WTC11 (cell line): ENCODE data around the gene HSPH1. TPM values are rescaled to one million over a fixed set of nuclear protein-coding genes. Genes with fewer than 3 reads are reported as not detected.

Experiments used
- ATAC-seq: fragments of 200-7000 bp; cut with Tn5 transposase; 2 replicates; pipeline ENCODE4 v1.10.0; 2021; ENCODE audit warnings: mild to moderate bottlenecking, moderate library complexity
- CTCF ChIA-PET: fragments of 300-600 bp; sonication (Branson Sonifier 250); formaldehyde crosslinking; loops from one replicate; lab custom pipeline; 2021; ENCODE audit warnings: antibody characterized with exemption; lab: Charles Lee
- POLR2A ChIA-PET: fragments of 350-600 bp; sonication (Branson Sonifier 250); formaldehyde crosslinking; loops from one replicate; lab custom pipeline; 2021; ENCODE audit warnings: antibody characterized with exemption; lab: Charles Lee
- DNase-seq: peaks from one replicate; pipeline ENCODE4 v3.0.0; 2021; ENCODE audit warnings: low spot score
- H3K27ac Mint-ChIP-seq: 2 replicates; pipeline ENCODE4 v1.8.0; 2021; ENCODE audit warnings: mixed read lengths
- H3K27me3 Mint-ChIP-seq: 2 replicates; pipeline ENCODE4 v1.8.0; 2021; ENCODE audit warnings: low read depth, mild to moderate bottlenecking, moderate library complexity, mixed read lengths
- H3K36me3 Mint-ChIP-seq: 2 replicates; pipeline ENCODE4 v1.8.0; 2021; ENCODE audit warnings: mixed read lengths
- H3K4me1 Mint-ChIP-seq: 2 replicates; pipeline ENCODE4 v1.8.0; 2022; ENCODE audit warnings: mixed read lengths
- H3K4me3 Mint-ChIP-seq: 2 replicates; pipeline ENCODE4 v1.8.0; 2021; ENCODE audit warnings: mild to moderate bottlenecking, moderate library complexity, mixed read lengths
- H3K9me3 Mint-ChIP-seq: 2 replicates; pipeline ENCODE4 v1.8.0; 2021; ENCODE audit warnings: mixed read lengths
- ELF4 ChIP-seq: sonication (generic); formaldehyde crosslinking; IDR thresholded peaks from 2 replicates; pipeline ENCODE4 v1.8.1; 2022; ENCODE audit warnings: low read depth, mild to moderate bottlenecking, moderate library complexity, missing genetic modification reagents
- EMX1 ChIP-seq: fragments of 250-450 bp; sonication (Bioruptor Pico); IDR thresholded peaks from 2 replicates; pipeline ENCODE4 v1.8.0; 2021; ENCODE audit warnings: mild to moderate bottlenecking
- ESRRA ChIP-seq: sonication (generic); formaldehyde crosslinking; IDR thresholded peaks from 2 replicates; pipeline ENCODE4 v1.8.1; 2022; ENCODE audit warnings: mild to moderate bottlenecking, missing genetic modification reagents, borderline replicate concordance
- FOXK1 ChIP-seq: sonication (generic); formaldehyde crosslinking; IDR thresholded peaks from 2 replicates; pipeline ENCODE4 v1.8.0; 2022; ENCODE audit warnings: mild to moderate bottlenecking, moderate library complexity, missing genetic modification reagents
- GRHL2 ChIP-seq: fragments of 250-450 bp; sonication (Bioruptor Pico); IDR thresholded peaks from 2 replicates; pipeline ENCODE4 v1.8.0; 2022; ENCODE audit warnings: mild to moderate bottlenecking, moderate library complexity; ENCODE audit not compliant: insufficient replicate concordance, severe bottlenecking
- KAT7 ChIP-seq: sonication (generic); formaldehyde crosslinking; IDR thresholded peaks from 2 replicates; pipeline ENCODE4 v1.8.1; 2023; ENCODE audit warnings: missing genetic modification reagents, mild to moderate bottlenecking, borderline replicate concordance
- MYBL2 ChIP-seq: sonication (generic); formaldehyde crosslinking; IDR thresholded peaks from 2 replicates; pipeline ENCODE4 v1.8.1; 2023; ENCODE audit warnings: mild to moderate bottlenecking, moderate library complexity, missing genetic modification reagents
- NFATC4 ChIP-seq: fragments of 250-450 bp; sonication (Bioruptor Pico); IDR thresholded peaks from 2 replicates; pipeline ENCODE4 v1.9.0; 2021; ENCODE audit warnings: mild to moderate bottlenecking
- NR1H2 ChIP-seq: sonication (generic); formaldehyde crosslinking; IDR thresholded peaks from 2 replicates; pipeline ENCODE4 v1.9.0; 2021; ENCODE audit warnings: mild to moderate bottlenecking, moderate library complexity, missing genetic modification reagents
- NR2C2 ChIP-seq: sonication (generic); formaldehyde crosslinking; IDR thresholded peaks from 2 replicates; pipeline ENCODE4 v1.8.0; 2022; ENCODE audit warnings: mild to moderate bottlenecking, missing genetic modification reagents
- SMAD3 ChIP-seq: sonication (generic); formaldehyde crosslinking; IDR thresholded peaks from 2 replicates; pipeline ENCODE4 v1.8.0; 2022; ENCODE audit warnings: missing genetic modification reagents, mild to moderate bottlenecking, borderline replicate concordance
- ZNF138 ChIP-seq: sonication (generic); formaldehyde crosslinking; conservative IDR thresholded peaks from 2 replicates; pipeline ENCODE4 v1.8.1; 2022; ENCODE audit warnings: mild to moderate bottlenecking, moderate library complexity, missing genetic modification reagents
- ZNF232 ChIP-seq: sonication (generic); formaldehyde crosslinking; IDR thresholded peaks from 2 replicates; pipeline ENCODE4 v1.8.0; 2022; ENCODE audit warnings: mild to moderate bottlenecking, missing genetic modification reagents
- ZNF263 ChIP-seq: sonication (generic); formaldehyde crosslinking; IDR thresholded peaks from 2 replicates; pipeline ENCODE4 v1.8.1; 2022; ENCODE audit warnings: low read depth, mild to moderate bottlenecking, moderate library complexity, missing genetic modification reagents
- ZNF423 ChIP-seq: fragments of 250-450 bp; sonication (Bioruptor Pico); IDR thresholded peaks from 2 replicates; pipeline ENCODE4 v2.1.2; 2022; ENCODE audit warnings: mild to moderate bottlenecking, moderate library complexity
- total RNA-seq: library from RNA; stranded (reverse); gene quantifications from 3 replicates; pipeline ENCODE4 v1.2.3, GENCODE V29; 2021
- TF ChIP-seq, protein P1 (sequence below): sonication (generic); formaldehyde crosslinking; IDR thresholded peaks from 2 replicates; pipeline ENCODE4 v1.8.1; 2023; ENCODE audit warnings: mild to moderate bottlenecking, missing genetic modification reagents
- TF ChIP-seq, protein P2 (sequence below): fragments of 250-450 bp; sonication (Bioruptor Pico); IDR thresholded peaks from 2 replicates; pipeline ENCODE4 v1.9.0; 2021; ENCODE audit warnings: mild to moderate bottlenecking, borderline replicate concordance
- TF ChIP-seq, protein P3 (sequence below): sonication (generic); formaldehyde crosslinking; IDR thresholded peaks from 2 replicates; pipeline ENCODE4 v1.8.1; 2022; ENCODE audit warnings: low read depth, missing genetic modification reagents, borderline replicate concordance
- TF ChIP-seq, protein P4 (sequence below): sonication (generic); formaldehyde crosslinking; IDR thresholded peaks from 2 replicates; pipeline ENCODE4 v1.8.0; 2022; ENCODE audit warnings: mild to moderate bottlenecking, missing genetic modification reagents
- TF ChIP-seq, protein P5 (sequence below): fragments of 250-450 bp; sonication (Bioruptor Pico); IDR thresholded peaks from 2 replicates; pipeline ENCODE4 v1.8.0; 2021; ENCODE audit warnings: mild to moderate bottlenecking
- TF ChIP-seq, protein P6 (sequence below): sonication (generic); formaldehyde crosslinking; IDR thresholded peaks from 2 replicates; pipeline ENCODE4 v1.8.1; 2022; ENCODE audit warnings: mild to moderate bottlenecking, missing genetic modification reagents, moderate library complexity, borderline replicate concordance
- TF ChIP-seq, protein P7 (sequence below): fragments of 200-600 bp; IDR thresholded peaks from 2 replicates; pipeline ENCODE4 v1.8.0; 2022; ENCODE audit warnings: antibody characterized with exemption

HSPH1 gene
- total RNA-seq, 1 experiment from 2014 or later, result 114 TPM

DNA sequence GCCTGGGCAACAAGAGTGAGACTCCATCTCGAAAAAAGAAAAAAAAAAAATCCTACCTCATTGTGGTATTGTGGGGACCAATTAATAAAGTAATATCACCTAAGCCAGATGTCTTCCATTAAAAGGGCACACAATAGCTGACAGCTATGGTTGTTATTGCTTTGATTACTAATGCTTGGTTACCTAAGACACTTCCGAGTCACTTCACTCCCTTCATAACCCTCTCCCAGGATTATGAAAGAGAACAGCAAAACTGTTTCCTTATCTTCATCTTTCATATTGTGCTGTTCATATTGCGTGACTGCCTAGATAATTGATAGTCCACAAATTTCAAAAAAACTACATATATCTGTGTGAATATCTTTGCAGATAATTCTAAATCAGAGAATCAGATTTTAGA is 10.3 kb upstream of the HSPH1 start (continued):
- TF ChIP-seq, protein P1, sequence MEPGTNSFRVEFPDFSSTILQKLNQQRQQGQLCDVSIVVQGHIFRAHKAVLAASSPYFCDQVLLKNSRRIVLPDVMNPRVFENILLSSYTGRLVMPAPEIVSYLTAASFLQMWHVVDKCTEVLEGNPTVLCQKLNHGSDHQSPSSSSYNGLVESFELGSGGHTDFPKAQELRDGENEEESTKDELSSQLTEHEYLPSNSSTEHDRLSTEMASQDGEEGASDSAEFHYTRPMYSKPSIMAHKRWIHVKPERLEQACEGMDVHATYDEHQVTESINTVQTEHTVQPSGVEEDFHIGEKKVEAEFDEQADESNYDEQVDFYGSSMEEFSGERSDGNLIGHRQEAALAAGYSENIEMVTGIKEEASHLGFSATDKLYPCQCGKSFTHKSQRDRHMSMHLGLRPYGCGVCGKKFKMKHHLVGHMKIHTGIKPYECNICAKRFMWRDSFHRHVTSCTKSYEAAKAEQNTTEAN, result no peak
- TF ChIP-seq ELF4 (CRISPR knock-in tag), result no peak
- TF ChIP-seq EMX1 (CRISPR knock-in tag), result no peak
- TF ChIP-seq GRHL2 (CRISPR knock-in tag), result no peak

DNA sequence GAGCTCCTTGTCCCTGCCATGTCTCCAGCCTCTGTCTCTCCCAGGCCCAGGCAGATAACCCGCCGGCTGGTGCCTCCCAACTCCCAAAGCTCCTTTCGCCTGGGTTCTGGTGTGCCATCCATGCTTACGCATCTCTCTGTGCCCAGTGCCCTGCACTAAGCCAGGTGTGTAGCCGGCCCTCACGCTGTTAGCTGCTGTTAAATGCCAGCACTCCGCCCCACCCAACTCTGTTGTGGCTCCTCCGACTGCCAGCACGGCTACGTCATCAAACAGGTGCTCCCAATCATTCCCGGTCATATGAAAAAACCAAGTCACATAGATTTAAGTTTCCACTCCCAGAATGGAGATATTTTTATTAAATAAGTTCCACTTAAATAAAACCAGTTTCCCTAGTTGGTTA is 7.0 kb upstream of the HSPH1 start:
- ATAC-seq, result no peak

More for the DNA sequence above, 7.0 kb upstream of the HSPH1 start:
- TF ChIP-seq ZNF232 (CRISPR knock-in tag) (no peak), NR2C2 (CRISPR knock-in tag) (no peak), NFATC4 (CRISPR knock-in tag) (no peak), MYBL2 (no peak), SMAD3 (CRISPR knock-in tag) (no peak), ZNF263 (CRISPR knock-in tag) (no peak), FOXK1 (no peak), NR1H2 (CRISPR knock-in tag) (no peak), KAT7 (CRISPR knock-in tag) (no peak), ZNF423 (CRISPR knock-in tag) (no peak), EMX1 (CRISPR knock-in tag) (no peak), ZNF138 (no peak), ESRRA (CRISPR knock-in tag) (no peak)
- TF ChIP-seq, protein P2, sequence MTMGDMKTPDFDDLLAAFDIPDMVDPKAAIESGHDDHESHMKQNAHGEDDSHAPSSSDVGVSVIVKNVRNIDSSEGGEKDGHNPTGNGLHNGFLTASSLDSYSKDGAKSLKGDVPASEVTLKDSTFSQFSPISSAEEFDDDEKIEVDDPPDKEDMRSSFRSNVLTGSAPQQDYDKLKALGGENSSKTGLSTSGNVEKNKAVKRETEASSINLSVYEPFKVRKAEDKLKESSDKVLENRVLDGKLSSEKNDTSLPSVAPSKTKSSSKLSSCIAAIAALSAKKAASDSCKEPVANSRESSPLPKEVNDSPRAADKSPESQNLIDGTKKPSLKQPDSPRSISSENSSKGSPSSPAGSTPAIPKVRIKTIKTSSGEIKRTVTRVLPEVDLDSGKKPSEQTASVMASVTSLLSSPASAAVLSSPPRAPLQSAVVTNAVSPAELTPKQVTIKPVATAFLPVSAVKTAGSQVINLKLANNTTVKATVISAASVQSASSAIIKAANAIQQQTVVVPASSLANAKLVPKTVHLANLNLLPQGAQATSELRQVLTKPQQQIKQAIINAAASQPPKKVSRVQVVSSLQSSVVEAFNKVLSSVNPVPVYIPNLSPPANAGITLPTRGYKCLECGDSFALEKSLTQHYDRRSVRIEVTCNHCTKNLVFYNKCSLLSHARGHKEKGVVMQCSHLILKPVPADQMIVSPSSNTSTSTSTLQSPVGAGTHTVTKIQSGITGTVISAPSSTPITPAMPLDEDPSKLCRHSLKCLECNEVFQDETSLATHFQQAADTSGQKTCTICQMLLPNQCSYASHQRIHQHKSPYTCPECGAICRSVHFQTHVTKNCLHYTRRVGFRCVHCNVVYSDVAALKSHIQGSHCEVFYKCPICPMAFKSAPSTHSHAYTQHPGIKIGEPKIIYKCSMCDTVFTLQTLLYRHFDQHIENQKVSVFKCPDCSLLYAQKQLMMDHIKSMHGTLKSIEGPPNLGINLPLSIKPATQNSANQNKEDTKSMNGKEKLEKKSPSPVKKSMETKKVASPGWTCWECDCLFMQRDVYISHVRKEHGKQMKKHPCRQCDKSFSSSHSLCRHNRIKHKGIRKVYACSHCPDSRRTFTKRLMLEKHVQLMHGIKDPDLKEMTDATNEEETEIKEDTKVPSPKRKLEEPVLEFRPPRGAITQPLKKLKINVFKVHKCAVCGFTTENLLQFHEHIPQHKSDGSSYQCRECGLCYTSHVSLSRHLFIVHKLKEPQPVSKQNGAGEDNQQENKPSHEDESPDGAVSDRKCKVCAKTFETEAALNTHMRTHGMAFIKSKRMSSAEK, result no peak
- TF ChIP-seq, protein P3, sequence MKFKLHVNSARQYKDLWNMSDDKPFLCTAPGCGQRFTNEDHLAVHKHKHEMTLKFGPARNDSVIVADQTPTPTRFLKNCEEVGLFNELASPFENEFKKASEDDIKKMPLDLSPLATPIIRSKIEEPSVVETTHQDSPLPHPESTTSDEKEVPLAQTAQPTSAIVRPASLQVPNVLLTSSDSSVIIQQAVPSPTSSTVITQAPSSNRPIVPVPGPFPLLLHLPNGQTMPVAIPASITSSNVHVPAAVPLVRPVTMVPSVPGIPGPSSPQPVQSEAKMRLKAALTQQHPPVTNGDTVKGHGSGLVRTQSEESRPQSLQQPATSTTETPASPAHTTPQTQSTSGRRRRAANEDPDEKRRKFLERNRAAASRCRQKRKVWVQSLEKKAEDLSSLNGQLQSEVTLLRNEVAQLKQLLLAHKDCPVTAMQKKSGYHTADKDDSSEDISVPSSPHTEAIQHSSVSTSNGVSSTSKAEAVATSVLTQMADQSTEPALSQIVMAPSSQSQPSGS, result no peak
- TF ChIP-seq, protein P4, sequence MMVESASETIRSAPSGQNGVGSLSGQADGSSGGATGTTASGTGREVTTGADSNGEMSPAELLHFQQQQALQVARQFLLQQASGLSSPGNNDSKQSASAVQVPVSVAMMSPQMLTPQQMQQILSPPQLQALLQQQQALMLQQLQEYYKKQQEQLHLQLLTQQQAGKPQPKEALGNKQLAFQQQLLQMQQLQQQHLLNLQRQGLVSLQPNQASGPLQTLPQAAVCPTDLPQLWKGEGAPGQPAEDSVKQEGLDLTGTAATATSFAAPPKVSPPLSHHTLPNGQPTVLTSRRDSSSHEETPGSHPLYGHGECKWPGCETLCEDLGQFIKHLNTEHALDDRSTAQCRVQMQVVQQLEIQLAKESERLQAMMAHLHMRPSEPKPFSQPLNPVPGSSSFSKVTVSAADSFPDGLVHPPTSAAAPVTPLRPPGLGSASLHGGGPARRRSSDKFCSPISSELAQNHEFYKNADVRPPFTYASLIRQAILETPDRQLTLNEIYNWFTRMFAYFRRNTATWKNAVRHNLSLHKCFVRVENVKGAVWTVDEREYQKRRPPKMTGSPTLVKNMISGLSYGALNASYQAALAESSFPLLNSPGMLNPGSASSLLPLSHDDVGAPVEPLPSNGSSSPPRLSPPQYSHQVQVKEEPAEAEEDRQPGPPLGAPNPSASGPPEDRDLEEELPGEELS (CRISPR knock-in tag), result no peak
- TF ChIP-seq, protein P5, sequence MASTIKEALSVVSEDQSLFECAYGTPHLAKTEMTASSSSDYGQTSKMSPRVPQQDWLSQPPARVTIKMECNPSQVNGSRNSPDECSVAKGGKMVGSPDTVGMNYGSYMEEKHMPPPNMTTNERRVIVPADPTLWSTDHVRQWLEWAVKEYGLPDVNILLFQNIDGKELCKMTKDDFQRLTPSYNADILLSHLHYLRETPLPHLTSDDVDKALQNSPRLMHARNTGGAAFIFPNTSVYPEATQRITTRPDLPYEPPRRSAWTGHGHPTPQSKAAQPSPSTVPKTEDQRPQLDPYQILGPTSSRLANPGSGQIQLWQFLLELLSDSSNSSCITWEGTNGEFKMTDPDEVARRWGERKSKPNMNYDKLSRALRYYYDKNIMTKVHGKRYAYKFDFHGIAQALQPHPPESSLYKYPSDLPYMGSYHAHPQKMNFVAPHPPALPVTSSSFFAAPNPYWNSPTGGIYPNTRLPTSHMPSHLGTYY (CRISPR knock-in tag), result no peak
- TF ChIP-seq, protein P6, sequence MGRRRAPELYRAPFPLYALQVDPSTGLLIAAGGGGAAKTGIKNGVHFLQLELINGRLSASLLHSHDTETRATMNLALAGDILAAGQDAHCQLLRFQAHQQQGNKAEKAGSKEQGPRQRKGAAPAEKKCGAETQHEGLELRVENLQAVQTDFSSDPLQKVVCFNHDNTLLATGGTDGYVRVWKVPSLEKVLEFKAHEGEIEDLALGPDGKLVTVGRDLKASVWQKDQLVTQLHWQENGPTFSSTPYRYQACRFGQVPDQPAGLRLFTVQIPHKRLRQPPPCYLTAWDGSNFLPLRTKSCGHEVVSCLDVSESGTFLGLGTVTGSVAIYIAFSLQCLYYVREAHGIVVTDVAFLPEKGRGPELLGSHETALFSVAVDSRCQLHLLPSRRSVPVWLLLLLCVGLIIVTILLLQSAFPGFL (CRISPR knock-in tag), result no peak
- TF ChIP-seq, protein P7, sequence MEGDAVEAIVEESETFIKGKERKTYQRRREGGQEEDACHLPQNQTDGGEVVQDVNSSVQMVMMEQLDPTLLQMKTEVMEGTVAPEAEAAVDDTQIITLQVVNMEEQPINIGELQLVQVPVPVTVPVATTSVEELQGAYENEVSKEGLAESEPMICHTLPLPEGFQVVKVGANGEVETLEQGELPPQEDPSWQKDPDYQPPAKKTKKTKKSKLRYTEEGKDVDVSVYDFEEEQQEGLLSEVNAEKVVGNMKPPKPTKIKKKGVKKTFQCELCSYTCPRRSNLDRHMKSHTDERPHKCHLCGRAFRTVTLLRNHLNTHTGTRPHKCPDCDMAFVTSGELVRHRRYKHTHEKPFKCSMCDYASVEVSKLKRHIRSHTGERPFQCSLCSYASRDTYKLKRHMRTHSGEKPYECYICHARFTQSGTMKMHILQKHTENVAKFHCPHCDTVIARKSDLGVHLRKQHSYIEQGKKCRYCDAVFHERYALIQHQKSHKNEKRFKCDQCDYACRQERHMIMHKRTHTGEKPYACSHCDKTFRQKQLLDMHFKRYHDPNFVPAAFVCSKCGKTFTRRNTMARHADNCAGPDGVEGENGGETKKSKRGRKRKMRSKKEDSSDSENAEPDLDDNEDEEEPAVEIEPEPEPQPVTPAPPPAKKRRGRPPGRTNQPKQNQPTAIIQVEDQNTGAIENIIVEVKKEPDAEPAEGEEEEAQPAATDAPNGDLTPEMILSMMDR, result no peak
- no peak overlapping the region for H3K27ac Mint-ChIP-seq
- H3K4me1 Mint-ChIP-seq, result peaks cover 16% of the 10 kb centered on the region
- CTCF ChIA-PET, result no interaction called here
- no peak for DNase-seq
- POLR2A ChIA-PET, result interaction anchor here (0.7 kb wide), 1 partner anchor 568 kb away, joined by 3 read pairs; no protein-coding TSS in a partner anchor
- H3K4me3 Mint-ChIP-seq, result no peak overlapping the region
- no peaks in the 10 kb centered on the region for H3K9me3 Mint-ChIP-seq
- no peaks in the 10 kb centered on the region for H3K27me3 Mint-ChIP-seq
- H3K36me3 Mint-ChIP-seq, result no peaks in the 10 kb centered on the region
